Measurements from ENCODE around the gene SLC10A1.

The SLC10A1 gene

GRCh38 chr14:69808919-69809808, 12.1 kb upstream of the SLC10A1 start:
- no peak for TF ChIP-seq CTCF (IDR thresholded peaks at IDR 0.05; ENCODE audit: insufficient read depth, missing control alignments)
- FAIRE-seq (no peak), DNase-seq (ENCODE audit: insufficient read length, low spot score) (no peak)

- no peak for TF ChIP-seq CTCF (IDR thresholded peaks at IDR 0.05; ENCODE audit: insufficient read depth, missing control alignments)
- no peak for DNase-seq (ENCODE audit: insufficient read length, low spot score)
- FAIRE-seq: no peak
Observed at GRCh38 chr14:69807192-69807591, 10.2 kb upstream of the SLC10A1 start.

GRCh38 chr14:69804902-69805301, 7.9 kb upstream of the SLC10A1 start:
- DNase-seq (ENCODE audit: insufficient read length, low spot score): no peak
- FAIRE-seq: no peak
- no peak for TF ChIP-seq CTCF (IDR thresholded peaks at IDR 0.05; ENCODE audit: insufficient read depth, missing control alignments)

DNA sequence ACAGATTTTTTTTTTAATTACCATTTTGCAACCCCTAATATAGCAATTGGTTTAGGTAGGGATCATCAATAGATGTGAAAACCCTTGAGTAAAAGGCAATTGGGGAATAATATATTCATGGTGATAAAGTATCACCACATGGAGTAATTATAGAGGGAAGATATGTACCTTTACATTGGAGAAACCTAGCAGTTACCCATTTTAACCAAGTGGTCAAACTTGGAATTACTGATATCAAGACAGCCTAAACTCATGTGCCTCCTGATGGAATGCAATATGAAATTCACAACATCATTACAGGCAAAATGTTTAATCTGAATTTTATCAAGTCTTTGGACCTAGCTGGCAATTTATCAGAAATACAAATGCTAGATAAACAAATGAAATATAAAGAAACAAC, 6.7 kb upstream of the SLC10A1 start:
- TF ChIP-seq CTCF (IDR thresholded peaks at IDR 0.05; ENCODE audit: insufficient read depth, missing control alignments): no peak
- FAIRE-seq (peak; percentile 16), DNase-seq (ENCODE audit: insufficient read length, low spot score) (no peak)

DNA sequence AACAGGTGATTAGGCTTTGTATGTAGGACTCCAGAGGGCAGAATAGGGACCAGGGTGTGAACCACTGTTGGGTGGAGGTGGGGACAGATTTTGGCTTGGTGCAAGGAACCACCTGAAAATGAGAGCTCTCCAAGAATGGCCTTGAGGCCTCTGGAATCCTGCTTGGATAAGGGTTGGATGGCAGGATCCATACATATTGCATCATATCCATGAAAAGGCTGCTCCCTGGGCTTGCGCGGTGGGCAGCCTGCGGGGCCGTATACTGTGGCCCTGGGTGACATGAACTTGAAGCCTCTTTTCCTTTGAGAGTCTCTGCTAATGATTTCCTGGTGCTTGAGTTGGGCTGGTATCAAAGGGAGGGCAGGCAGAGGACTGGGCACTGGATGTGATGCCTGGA, 1.3 kb upstream of the SLC10A1 start:
- DNase-seq (ENCODE audit: insufficient read length, low spot score): no peak
- no peak for FAIRE-seq
- no peak for TF ChIP-seq CTCF (IDR thresholded peaks at IDR 0.05; ENCODE audit: insufficient read depth, missing control alignments)

- no peak for TF ChIP-seq CTCF (IDR thresholded peaks at IDR 0.05; ENCODE audit: insufficient read depth, missing control alignments)
- no peak for FAIRE-seq
- no peak for DNase-seq (ENCODE audit: insufficient read length, low spot score)
Observed at GRCh38 chr14:69797573-69798338, 715 bp upstream of the SLC10A1 start.

GRCh38 chr14:69795691-69796090, 1.4 kb downstream of the SLC10A1 start:
- DNase-seq (ENCODE audit: insufficient read length, low spot score) (no peak), FAIRE-seq (no peak)
- TF ChIP-seq CTCF (IDR thresholded peaks at IDR 0.05; ENCODE audit: insufficient read depth, missing control alignments): no peak

Data from D721Med (cell line).